CD14-positive monocyte (primary cell): Measurements from ENCODE around the gene TMEM119. TPM values are rescaled to one million over a fixed set of nuclear protein-coding genes. Genes with fewer than 3 reads are reported as not detected.

ENCODE experiments used
- DNase-seq, 3 donors: peaks; one replicate each; pipeline ENCODE4 v3.0.0-alpha.2; 2011 to 2022
- H2AFZ ChIP-seq: 2 replicates; pipeline ENCODE4 v1.6.0; 2012; ENCODE audit warnings: mild to moderate bottlenecking, low read depth, low read length, inconsistent platforms; ENCODE audit not compliant: insufficient read depth, poor library complexity, severe bottlenecking
- H3K27ac ChIP-seq, 2 donors: 1 replicate in 1 of 2; 2 replicates in 1 of 2; pipeline ENCODE4 v1.5.1; 2012 to 2013; ENCODE audit warnings: low read length in 2 of 2, control low read depth in 1 of 2, inconsistent platforms in 1 of 2, low read depth in 1 of 2, mild to moderate bottlenecking in 1 of 2
- H3K27me3 ChIP-seq, 2 donors: one replicate each; pipeline versions ENCODE4 v1.6.0 to v1.6.1; 2011 to 2013; ENCODE audit warnings: low read length in 2 of 2; ENCODE audit not compliant: control insufficient read depth in 2 of 2, insufficient read depth in 2 of 2
- H3K36me3 ChIP-seq, 2 donors: replicated peaks in 1 of 2; 1 replicate in 1 of 2; 2 replicates in 1 of 2; pipeline versions ENCODE4 v1.5.1 to v1.6.1; 2012 to 2013; ENCODE audit warnings: low read length in 2 of 2, control low read depth in 1 of 2, inconsistent platforms in 1 of 2, mild to moderate bottlenecking in 1 of 2; ENCODE audit not compliant: insufficient read depth in 2 of 2, control insufficient read depth in 1 of 2
- H3K4me1 ChIP-seq, 2 donors: 1 replicate in 1 of 2; 2 replicates in 1 of 2; pipeline versions ENCODE4 v1.5.1 to v1.6.1; 2012 to 2013; ENCODE audit warnings: low read length in 2 of 2, control low read depth in 1 of 2, inconsistent platforms in 1 of 2, mild to moderate bottlenecking in 1 of 2, moderate library complexity in 1 of 2; ENCODE audit not compliant: insufficient read depth in 2 of 2, control insufficient read depth in 1 of 2
- H3K4me2 ChIP-seq: replicated peaks from 2 replicates; pipeline ENCODE3; 2012; ENCODE audit warnings: low read length, moderate library complexity, mild to moderate bottlenecking; ENCODE audit not compliant: poor library complexity, severe bottlenecking; ENCODE audit errors: extremely low read depth
- H3K4me3 ChIP-seq, 3 experiments: fragments of 200-600 bp in 1 of 3; sonication (generic) in 1 of 3; replicated peaks in 1 of 3; 1 replicate in 2 of 3; 2 replicates in 1 of 3; pipeline ENCODE4 v1.5.1; 2011 to 2013; ENCODE audit warnings: low read length in 3 of 3, mild to moderate bottlenecking in 3 of 3, control low read depth in 2 of 3, low read depth in 2 of 3, inconsistent platforms in 1 of 3, moderate library complexity in 1 of 3
- H3K79me2 ChIP-seq: 2 replicates; pipeline ENCODE4 v1.6.0; 2012; ENCODE audit warnings: mild to moderate bottlenecking, control low read depth, inconsistent platforms, low read length, moderate library complexity; ENCODE audit not compliant: insufficient read depth
- H3K9ac ChIP-seq: 2 replicates; pipeline ENCODE4 v1.6.0; 2017; ENCODE audit warnings: low read length, mild to moderate bottlenecking; ENCODE audit not compliant: insufficient read depth, poor library complexity, severe bottlenecking
- H3K9me3 ChIP-seq, 2 donors: replicated peaks in 1 of 2; 1 replicate in 1 of 2; 2 replicates in 1 of 2; pipeline versions ENCODE4 v1.5.1 to v1.6.1; 2012 to 2013; ENCODE audit warnings: low read length in 2 of 2, control low read depth in 1 of 2; ENCODE audit not compliant: control insufficient read depth in 1 of 2, insufficient read depth in 1 of 2
- H4K20me1 ChIP-seq: 2 replicates; pipeline ENCODE4 v1.6.0; 2012; ENCODE audit warnings: mild to moderate bottlenecking, low read length, control low read depth, moderate library complexity; ENCODE audit not compliant: insufficient read depth
- H3K27ac Mint-ChIP-seq, 7 donors: one replicate each; pipeline ENCODE4 v1.8.0; 2020; ENCODE audit warnings: mild to moderate bottlenecking in 7 of 7, mixed read lengths in 7 of 7, moderate library complexity in 6 of 7, inconsistent platforms in 2 of 7
- H3K27me3 Mint-ChIP-seq, 3 donors: one replicate each; pipeline ENCODE4 v1.8.0; 2021 to 2022; ENCODE audit warnings: low read depth in 3 of 3, mild to moderate bottlenecking in 3 of 3, mixed read lengths in 3 of 3, moderate library complexity in 3 of 3, inconsistent platforms in 1 of 3
- H3K36me3 Mint-ChIP-seq, 2 donors: one replicate each; pipeline ENCODE4 v1.8.0; 2020; ENCODE audit warnings: mixed read lengths in 2 of 2, inconsistent platforms in 1 of 2, mild to moderate bottlenecking in 1 of 2
- H3K4me1 Mint-ChIP-seq: one replicate; pipeline ENCODE4 v1.8.0; 2020; ENCODE audit warnings: mild to moderate bottlenecking, mixed read lengths
- H3K4me3 Mint-ChIP-seq, 2 donors: one replicate each; pipeline ENCODE4 v1.8.0; 2020; ENCODE audit warnings: mild to moderate bottlenecking in 2 of 2, mixed read lengths in 2 of 2, moderate library complexity in 1 of 2
- H3K9me3 Mint-ChIP-seq, 7 donors: one replicate each; pipeline ENCODE4 v1.8.0; 2020 to 2022; ENCODE audit warnings: mixed read lengths in 7 of 7, mild to moderate bottlenecking in 6 of 7, moderate library complexity in 6 of 7, inconsistent platforms in 2 of 7
- WGBS: methylation state at CpG from one replicate; pipeline ENCODE4 v1.1.5; 2013; ENCODE audit warnings: missing lambda C conversion rate; ENCODE audit not compliant: insufficient coverage; 5-methylcytosine and 5-hydroxymethylcytosine counted together
- intact Hi-C, 2 donors: fragments of 100-400 bp; cut with micrococcal nuclease; formaldehyde crosslinking; loops; one replicate each; pipeline versions ENCODE4 v1.15.0 to v1.15.1; 2023
- polyA plus RNA-seq, 3 donors: library from polyadenylated mRNA; depleted of rRNA in 1 of 3; unstranded in 2 of 3; stranded (reverse) in 1 of 3; fragments of 300-500 nt in 2 of 3; fragments of >200 nt in 1 of 3; fragmentation: Illumina TruSeq in 2 of 3; gene quantifications; 1 replicate in 2 of 3; 2 replicates in 1 of 3; pipeline ENCODE4 v1.2.3, GENCODE V29; 2012 to 2021
- TF ChIP-seq, protein P1 (sequence below): fragments of 200-600 bp; IDR thresholded peaks from one replicate; pipeline ENCODE4 v1.8.0; 2022; ENCODE audit warnings: antibody characterized with exemption, mild to moderate bottlenecking

Gene TMEM119
- polyA plus RNA-seq, 3 donors: 0.18 to 0.85 (median 0.56) TPM

DNA sequence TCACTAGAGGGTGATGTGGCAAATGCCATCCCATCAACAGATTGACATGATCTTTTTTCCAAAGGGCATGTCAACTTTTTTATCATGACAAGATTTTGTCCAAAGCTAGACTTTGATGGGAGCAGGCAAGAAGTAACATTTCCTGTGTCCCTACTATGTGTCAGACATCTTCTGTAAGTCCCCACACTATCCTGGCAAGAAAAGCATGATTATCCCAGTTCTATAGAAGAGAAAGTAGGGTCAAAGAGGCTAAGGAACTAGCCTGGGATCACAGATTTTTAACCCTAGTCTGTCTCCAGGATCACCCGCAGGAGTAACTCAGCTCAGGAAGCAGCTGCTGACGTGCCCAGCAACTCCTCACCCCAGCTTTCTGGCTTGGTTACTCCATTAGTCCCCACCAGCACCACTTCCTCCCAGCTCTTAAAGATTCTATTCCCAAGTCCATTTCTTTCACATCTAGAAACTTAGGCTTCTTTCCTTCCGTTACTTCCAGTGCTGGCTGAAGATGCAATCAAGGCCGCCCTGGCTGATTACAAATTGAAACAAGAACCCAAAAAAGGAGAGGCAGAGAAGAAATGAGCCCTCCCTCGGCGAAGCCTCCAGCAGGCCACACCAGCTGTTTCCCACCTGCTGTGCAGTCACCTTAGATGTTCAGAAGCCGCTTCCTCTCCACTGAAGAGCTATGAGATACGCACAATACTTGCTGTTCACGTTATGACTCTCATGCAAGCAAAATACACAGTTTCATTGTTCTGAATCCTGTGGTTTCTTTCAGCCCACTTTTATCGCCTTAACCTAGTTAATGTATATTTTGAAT, 29.3 kb downstream of the TMEM119 start:
- no peaks in the 10 kb centered on the region for H4K20me1 ChIP-seq
- no peak overlapping the region for H3K4me2 ChIP-seq
- no peak for DNase-seq
- Mint-ChIP-seq H3K27me3 (peaks cover 0 to 2% (median 2%) of the 10 kb centered on the region in 3 donors), H3K4me1 (peaks cover 27% of the 10 kb centered on the region), H3K36me3 (peaks cover 50 to 55% of the 10 kb centered on the region in 2 donors), H3K4me3 (no peak overlapping the region), H3K9me3 (no peaks in the 10 kb centered on the region), H3K27ac (peak overlapping the region in 3 of 7 donors; percentile 49 to 67 (median 66))
- peaks cover 6% of the 10 kb centered on the region for H3K79me2 ChIP-seq
- H3K9ac ChIP-seq: no peak overlapping the region
- peaks cover 33 to 57% of the 10 kb centered on the region in 2 donors for H3K36me3 ChIP-seq
- TF ChIP-seq, protein P1, sequence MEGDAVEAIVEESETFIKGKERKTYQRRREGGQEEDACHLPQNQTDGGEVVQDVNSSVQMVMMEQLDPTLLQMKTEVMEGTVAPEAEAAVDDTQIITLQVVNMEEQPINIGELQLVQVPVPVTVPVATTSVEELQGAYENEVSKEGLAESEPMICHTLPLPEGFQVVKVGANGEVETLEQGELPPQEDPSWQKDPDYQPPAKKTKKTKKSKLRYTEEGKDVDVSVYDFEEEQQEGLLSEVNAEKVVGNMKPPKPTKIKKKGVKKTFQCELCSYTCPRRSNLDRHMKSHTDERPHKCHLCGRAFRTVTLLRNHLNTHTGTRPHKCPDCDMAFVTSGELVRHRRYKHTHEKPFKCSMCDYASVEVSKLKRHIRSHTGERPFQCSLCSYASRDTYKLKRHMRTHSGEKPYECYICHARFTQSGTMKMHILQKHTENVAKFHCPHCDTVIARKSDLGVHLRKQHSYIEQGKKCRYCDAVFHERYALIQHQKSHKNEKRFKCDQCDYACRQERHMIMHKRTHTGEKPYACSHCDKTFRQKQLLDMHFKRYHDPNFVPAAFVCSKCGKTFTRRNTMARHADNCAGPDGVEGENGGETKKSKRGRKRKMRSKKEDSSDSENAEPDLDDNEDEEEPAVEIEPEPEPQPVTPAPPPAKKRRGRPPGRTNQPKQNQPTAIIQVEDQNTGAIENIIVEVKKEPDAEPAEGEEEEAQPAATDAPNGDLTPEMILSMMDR: no peak
- intact Hi-C loops: loop anchor here in 1 of 2 donors (10.0 kb wide), 1 partner anchor 386 kb away; no protein-coding TSS in a partner anchor
- WGBS: 71% methylated on average over 8 of the region's 10 CpGs
- H3K4me3 ChIP-seq: no peak overlapping the region
- H2AFZ ChIP-seq: no peak overlapping the region
- no peaks in the 10 kb centered on the region for H3K9me3 ChIP-seq
- H3K27ac ChIP-seq: peak overlapping the region in 1 of 2 donors; percentile 70
- no peaks in the 10 kb centered on the region for H3K27me3 ChIP-seq
- peaks cover 30 to 39% of the 10 kb centered on the region in 2 donors for H3K4me1 ChIP-seq

GRCh38 chr12:108567406-108568337, 30.2 kb downstream of the TMEM119 start:
- Histone ChIP-seq H3K9me3 (no peaks in the 10 kb centered on the region), H3K79me2 (peaks cover 15% of the 10 kb centered on the region), H4K20me1 (no peaks in the 10 kb centered on the region), H3K36me3 (peaks cover 33 to 57% of the 10 kb centered on the region in 2 donors), H3K4me2 (peak overlapping the region; percentile 25), H3K4me3 (no peak overlapping the region), H3K4me1 (peaks cover 38 to 48% of the 10 kb centered on the region in 2 donors), H3K27me3 (no peaks in the 10 kb centered on the region), H2AFZ (peak overlapping the region; percentile 13), H3K27ac (peak overlapping the region in 1 of 2 donors; percentile 70), H3K9ac (no peak overlapping the region)
- TF ChIP-seq, protein P1: no peak
- DNase-seq: peak; percentile 58 to 71 (median 68)
- intact Hi-C loops: loop anchor here in 1 of 2 donors (10.0 kb wide), 1 partner anchor 387 kb away; no protein-coding TSS in a partner anchor
- Mint-ChIP-seq H3K36me3 (peaks cover 50 to 55% of the 10 kb centered on the region in 2 donors), H3K4me1 (peaks cover 32% of the 10 kb centered on the region), H3K27ac (peak overlapping the region; percentile 73 to 93 (median 91)), H3K9me3 (no peaks in the 10 kb centered on the region), H3K27me3 (peaks cover 0 to 2% (median 0%) of the 10 kb centered on the region in 3 donors), H3K4me3 (no peak overlapping the region)
- 57% methylated on average over 3 of the region's 7 CpGs for WGBS
